Natural killer cell (primary cell): Measurements from ENCODE around the gene GPM6B. TPM values are rescaled to one million over a fixed set of nuclear protein-coding genes. Genes with fewer than 3 reads are reported as not detected.

Experiments
- ATAC-seq, 3 donors: fragments of 150-1000 bp in 2 of 3; fragments of 200-7000 bp in 1 of 3; cut with Tn5 transposase; 1 replicate in 1 of 3; 2 replicates in 2 of 3; pipeline ENCODE4 v1.10.0; 2021; ENCODE audit warnings: mild to moderate bottlenecking in 2 of 3, moderate library complexity in 2 of 3
- DNase-seq, 2 donors: peaks; one replicate each; pipeline versions ENCODE4 v3.0.0 to v3.0.0-alpha.2; 2013 to 2021; ENCODE audit warnings: mixed read lengths in 1 of 2
- H3K27ac ChIP-seq: one replicate; pipeline ENCODE4 v1.5.1; 2013; ENCODE audit warnings: mild to moderate bottlenecking, low read length
- H3K27me3 ChIP-seq: one replicate; pipeline ENCODE4 v1.6.1; 2013; ENCODE audit warnings: low read length; ENCODE audit not compliant: control insufficient read depth, insufficient read depth
- H3K36me3 ChIP-seq: one replicate; pipeline ENCODE4 v1.6.1; 2013; ENCODE audit warnings: low read length; ENCODE audit not compliant: control insufficient read depth, insufficient read depth
- H3K4me1 ChIP-seq: one replicate; pipeline ENCODE4 v1.6.1; 2013; ENCODE audit warnings: low read length; ENCODE audit not compliant: control insufficient read depth, insufficient read depth
- H3K4me3 ChIP-seq: one replicate; pipeline ENCODE4 v1.5.1; 2013; ENCODE audit warnings: low read length
- H3K9me3 ChIP-seq: one replicate; pipeline ENCODE4 v1.6.1; 2013; ENCODE audit warnings: low read length; ENCODE audit not compliant: control insufficient read depth, insufficient read depth
- H3K27ac Mint-ChIP-seq, 2 donors: one replicate each; pipeline ENCODE4 v1.8.0; 2022; ENCODE audit warnings: mild to moderate bottlenecking in 2 of 2, mixed read lengths in 2 of 2, moderate library complexity in 1 of 2
- H3K27me3 Mint-ChIP-seq, 2 donors: one replicate each; pipeline ENCODE4 v1.8.0; 2022; ENCODE audit warnings: low read depth in 2 of 2, mixed read lengths in 2 of 2
- H3K36me3 Mint-ChIP-seq: one replicate; pipeline ENCODE4 v1.8.0; 2022; ENCODE audit warnings: mixed read lengths
- H3K4me1 Mint-ChIP-seq, 2 donors: one replicate each; pipeline ENCODE4 v1.8.0; 2022; ENCODE audit warnings: mixed read lengths in 2 of 2
- H3K4me3 Mint-ChIP-seq: one replicate; pipeline ENCODE4 v1.8.0; 2022; ENCODE audit warnings: mild to moderate bottlenecking, moderate library complexity, mixed read lengths
- H3K9me3 Mint-ChIP-seq, 2 donors: one replicate each; pipeline ENCODE4 v1.8.0; 2022; ENCODE audit warnings: mixed read lengths in 2 of 2
- WGBS: methylation state at CpG from one replicate; pipeline ENCODE4 v1.1.7; 2013; ENCODE audit warnings: missing lambda C conversion rate; ENCODE audit not compliant: insufficient coverage; 5-methylcytosine and 5-hydroxymethylcytosine counted together
- intact Hi-C: fragments of 100-400 bp; cut with micrococcal nuclease; formaldehyde crosslinking; loops from one replicate; pipeline ENCODE4 v1.14.2; 2022
- total RNA-seq, 4 donors: library from RNA; stranded (reverse); fragments of 120-200 nt in 1 of 4; gene quantifications; one replicate each; pipeline versions ENCODE4 v1.2.3 to v1.2.4, GENCODE V29; 2013 to 2022
- TF ChIP-seq, protein P1 (sequence below): fragments of 200-600 bp; IDR thresholded peaks from one replicate; pipeline ENCODE4 v1.8.0; 2022; ENCODE audit warnings: antibody characterized with exemption

The GPM6B gene
- total RNA-seq, 3 donors from 2014 or later (not counting 1 experiment from before 2014, with no cell fraction given) = not detected

DNA sequence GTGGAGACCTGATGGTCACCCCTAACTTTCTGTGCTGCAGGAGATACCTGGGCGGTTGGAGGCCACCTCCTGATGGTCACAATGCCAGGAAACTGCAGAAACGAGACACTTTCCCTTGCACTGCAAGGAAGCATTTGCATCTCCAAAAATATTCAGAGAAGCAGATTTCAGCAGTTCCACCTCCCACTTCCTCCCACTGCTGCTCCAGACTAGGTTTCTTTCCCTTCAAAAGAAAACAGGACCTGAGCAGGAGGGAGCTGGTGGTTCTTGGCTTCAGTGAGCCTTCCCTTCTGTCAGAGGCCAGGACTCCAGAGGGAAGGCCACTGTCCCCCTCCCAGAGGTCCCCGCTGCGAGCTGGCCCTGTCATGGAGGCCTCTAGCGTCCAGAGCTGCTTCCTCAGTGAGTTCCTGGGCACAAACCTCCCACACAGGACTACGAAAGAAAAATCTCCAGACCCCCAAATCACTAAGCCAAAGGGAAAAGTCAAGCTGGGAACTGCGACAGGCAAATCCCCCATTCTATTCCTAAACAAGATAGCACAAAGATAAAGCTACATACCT lies 35.9 kb downstream of the GPM6B start:
- H3K4me3 Mint-ChIP-seq = no peak overlapping the region
- H3K4me1 Mint-ChIP-seq = no peaks in the 10 kb centered on the region
- H3K27me3 ChIP-seq = no peaks in the 10 kb centered on the region
- H3K4me3 ChIP-seq = no peak overlapping the region
- H3K36me3 Mint-ChIP-seq = no peaks in the 10 kb centered on the region
- WGBS = 81% methylated on average over 7 of the region's 7 CpGs
- no peak overlapping the region for H3K27ac ChIP-seq
- intact Hi-C loops = no loop called here
- no peaks in the 10 kb centered on the region for H3K9me3 ChIP-seq
- no peaks in the 10 kb centered on the region for H3K9me3 Mint-ChIP-seq
- peaks cover 4% of the 10 kb centered on the region for H3K4me1 ChIP-seq
- peak overlapping the region; percentile 16 to 56 for H3K27ac Mint-ChIP-seq
- H3K36me3 ChIP-seq = peaks cover 6% of the 10 kb centered on the region
- ATAC-seq (no peak), DNase-seq (no peak)
- TF ChIP-seq, protein P1, sequence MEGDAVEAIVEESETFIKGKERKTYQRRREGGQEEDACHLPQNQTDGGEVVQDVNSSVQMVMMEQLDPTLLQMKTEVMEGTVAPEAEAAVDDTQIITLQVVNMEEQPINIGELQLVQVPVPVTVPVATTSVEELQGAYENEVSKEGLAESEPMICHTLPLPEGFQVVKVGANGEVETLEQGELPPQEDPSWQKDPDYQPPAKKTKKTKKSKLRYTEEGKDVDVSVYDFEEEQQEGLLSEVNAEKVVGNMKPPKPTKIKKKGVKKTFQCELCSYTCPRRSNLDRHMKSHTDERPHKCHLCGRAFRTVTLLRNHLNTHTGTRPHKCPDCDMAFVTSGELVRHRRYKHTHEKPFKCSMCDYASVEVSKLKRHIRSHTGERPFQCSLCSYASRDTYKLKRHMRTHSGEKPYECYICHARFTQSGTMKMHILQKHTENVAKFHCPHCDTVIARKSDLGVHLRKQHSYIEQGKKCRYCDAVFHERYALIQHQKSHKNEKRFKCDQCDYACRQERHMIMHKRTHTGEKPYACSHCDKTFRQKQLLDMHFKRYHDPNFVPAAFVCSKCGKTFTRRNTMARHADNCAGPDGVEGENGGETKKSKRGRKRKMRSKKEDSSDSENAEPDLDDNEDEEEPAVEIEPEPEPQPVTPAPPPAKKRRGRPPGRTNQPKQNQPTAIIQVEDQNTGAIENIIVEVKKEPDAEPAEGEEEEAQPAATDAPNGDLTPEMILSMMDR = no peak
- no peaks in the 10 kb centered on the region for H3K27me3 Mint-ChIP-seq

DNA sequence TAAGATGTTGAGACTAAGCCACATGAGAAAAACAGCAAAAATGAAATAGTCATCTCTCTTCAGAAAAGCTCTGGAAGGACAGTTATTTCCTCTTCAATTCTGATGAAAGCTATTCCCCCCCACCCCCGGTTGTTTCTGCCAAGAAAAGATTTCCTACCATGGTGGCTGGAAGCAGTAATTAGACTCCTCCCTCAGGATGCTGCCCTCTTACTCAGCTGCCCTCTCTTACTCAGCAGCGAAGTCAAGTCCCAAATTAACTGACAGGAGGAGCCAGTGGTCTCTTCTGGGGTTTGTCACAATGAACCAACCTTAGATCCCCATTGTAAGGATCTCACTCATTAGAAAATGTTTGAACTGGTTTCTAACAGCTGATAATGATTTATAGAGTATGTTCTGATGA lies 38.0 kb downstream of the GPM6B start:
- Mint-ChIP-seq H3K27ac (peak overlapping the region in 1 of 2 donors; percentile 30), H3K4me3 (no peak overlapping the region)

DNA sequence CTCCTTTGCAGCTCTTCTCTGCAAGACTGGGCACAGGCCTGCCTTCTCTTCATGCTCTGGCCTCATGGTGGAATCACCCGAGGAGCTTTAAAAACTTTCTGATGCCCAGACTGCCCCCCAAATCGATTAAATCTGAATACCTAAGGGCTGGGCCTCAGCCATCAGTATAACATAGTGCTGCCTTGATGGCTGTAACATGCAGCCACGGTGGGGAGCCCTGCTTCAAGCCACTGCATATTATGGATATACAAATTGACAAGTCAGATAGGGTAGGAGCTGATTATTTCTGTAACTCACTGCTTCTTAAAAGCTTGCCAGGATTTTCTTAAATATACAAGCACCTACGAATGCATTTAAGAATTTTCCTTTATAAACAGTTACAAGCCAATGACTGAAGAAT lies 40.5 kb downstream of the GPM6B start:
- no peak overlapping the region for H3K4me3 Mint-ChIP-seq
- Histone ChIP-seq H3K27ac (no peak overlapping the region), H3K27me3 (no peaks in the 10 kb centered on the region), H3K4me1 (peaks cover 4% of the 10 kb centered on the region), H3K36me3 (peaks cover 30% of the 10 kb centered on the region), H3K4me3 (no peak overlapping the region), H3K9me3 (no peaks in the 10 kb centered on the region)
- ATAC-seq = no peak
- TF ChIP-seq, protein P1 = no peak
- H3K36me3 Mint-ChIP-seq = peaks cover 10% of the 10 kb centered on the region
- no peaks in the 10 kb centered on the region for H3K4me1 Mint-ChIP-seq
- no peaks in the 10 kb centered on the region for H3K27me3 Mint-ChIP-seq
- no peak overlapping the region for H3K27ac Mint-ChIP-seq
- WGBS = 96% methylated on average over 3 of the region's 4 CpGs
- DNase-seq = no peak
- intact Hi-C loops = no loop called here
- H3K9me3 Mint-ChIP-seq = no peaks in the 10 kb centered on the region

More for the DNA sequence above, 38.0 kb downstream of the GPM6B start:
- Mint-ChIP-seq H3K9me3 (no peaks in the 10 kb centered on the region), H3K4me1 (no peaks in the 10 kb centered on the region), H3K27me3 (no peaks in the 10 kb centered on the region), H3K36me3 (peaks cover 10% of the 10 kb centered on the region)
- Histone ChIP-seq H3K9me3 (no peaks in the 10 kb centered on the region), H3K36me3 (peaks cover 21% of the 10 kb centered on the region), H3K4me1 (peaks cover 4% of the 10 kb centered on the region), H3K4me3 (no peak overlapping the region), H3K27me3 (no peaks in the 10 kb centered on the region), H3K27ac (no peak overlapping the region)
- 18% methylated on average over 1 of the region's 2 CpGs for WGBS
- TF ChIP-seq, protein P1 = no peak
- DNase-seq (no peak), ATAC-seq (no peak)
- intact Hi-C loops = no loop called here

DNA sequence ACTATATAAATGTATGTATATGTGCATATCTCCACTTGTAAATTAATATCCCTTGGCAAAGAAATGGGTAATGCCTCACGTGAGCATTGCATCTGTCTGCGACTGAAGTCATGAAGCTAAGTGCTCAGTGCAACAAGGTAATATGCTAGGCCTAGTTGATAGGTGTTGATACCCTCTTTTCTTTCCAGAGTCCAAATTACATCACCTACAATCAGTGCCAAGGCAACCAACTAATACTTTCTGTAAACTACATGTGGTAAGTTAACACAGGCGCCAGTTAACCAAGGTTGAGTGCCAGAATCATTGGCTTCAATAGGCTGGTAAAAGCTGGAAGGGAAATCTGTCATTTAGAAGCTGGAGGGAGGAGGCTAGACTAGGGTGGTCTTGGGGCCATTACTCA lies 41.1 kb downstream of the GPM6B start:
- Histone ChIP-seq H3K9me3 (no peaks in the 10 kb centered on the region), H3K27me3 (no peaks in the 10 kb centered on the region), H3K27ac (no peak overlapping the region), H3K4me3 (no peak overlapping the region), H3K36me3 (peaks cover 30% of the 10 kb centered on the region), H3K4me1 (peaks cover 2% of the 10 kb centered on the region)
- H3K27ac Mint-ChIP-seq = no peak overlapping the region
- no peak overlapping the region for H3K4me3 Mint-ChIP-seq
- intact Hi-C loops = no loop called here
- H3K36me3 Mint-ChIP-seq = peaks cover 10% of the 10 kb centered on the region
- WGBS = 100% methylated on average over 1 of the region's 3 CpGs
- DNase-seq (no peak), ATAC-seq (no peak)
- H3K4me1 Mint-ChIP-seq = no peaks in the 10 kb centered on the region
- no peaks in the 10 kb centered on the region for H3K9me3 Mint-ChIP-seq
- H3K27me3 Mint-ChIP-seq = no peaks in the 10 kb centered on the region
- TF ChIP-seq, protein P1 = no peak
